Activated T-helper 1 cell treated with anti-CD3 and anti-CD28 coated beads, Interleukin-12 subunit alpha, Interleukin-12 subunit beta, Interleukin-2, Interleukin-4 antibody, amounts not matched to agents 30 ng/mL and 10 ng/mL and 1 ng/mL, durations not matched to agents 14 hours and 24 hours and 36 hours (primary cell): ENCODE measurements around the gene CST7. TPM values are rescaled to one million over a fixed set of nuclear protein-coding genes. Genes with fewer than 3 reads are reported as not detected.
A peak's percentile ranks its signal among the peaks of the same experiment; 100 is the strongest.
"Not testable (repeated sequence)": the region's sequence is repeated elsewhere in the genome, so short reads cannot be mapped to it uniquely, and the experiment has no call there.

Experiments
- DNase-seq: peaks from one replicate; pipeline ENCODE4 v3.0.0; 2021; ENCODE audit warnings: low spot score
- H3K27ac Mint-ChIP-seq: one replicate; pipeline ENCODE4 v1.8.0; 2021; ENCODE audit warnings: mild to moderate bottlenecking, mixed read lengths
- H3K27me3 Mint-ChIP-seq: one replicate; pipeline ENCODE4 v1.8.0; 2022; ENCODE audit warnings: mild to moderate bottlenecking, moderate library complexity, mixed read lengths; ENCODE audit not compliant: insufficient read depth
- H3K36me3 Mint-ChIP-seq: one replicate; pipeline ENCODE4 v1.8.0; 2021; ENCODE audit warnings: low read depth, mixed read lengths
- H3K4me1 Mint-ChIP-seq: one replicate; pipeline ENCODE4 v1.8.0; 2021; ENCODE audit warnings: low read depth, mixed read lengths
- H3K4me3 Mint-ChIP-seq: one replicate; pipeline ENCODE4 v1.8.0; 2021; ENCODE audit warnings: mild to moderate bottlenecking, moderate library complexity, mixed read lengths
- H3K9me3 Mint-ChIP-seq: one replicate; pipeline ENCODE4 v1.8.0; 2021; ENCODE audit warnings: mixed read lengths
- intact Hi-C: fragments of 100-400 bp; cut with micrococcal nuclease; formaldehyde crosslinking; loops from one replicate; pipeline ENCODE4 v1.15.1; 2024
- total RNA-seq: library from RNA; stranded (reverse); gene quantifications from 2 replicates; pipeline ENCODE4 v1.2.3, GENCODE V29; 2022

Gene CST7
- total RNA-seq, 1 donor from 2014 or later: 133 TPM

- peaks cover 46% of the 10 kb centered on the region for H3K4me1 Mint-ChIP-seq
- H3K27ac Mint-ChIP-seq: no peak overlapping the region
- H3K36me3 Mint-ChIP-seq: peaks cover 12% of the 10 kb centered on the region
- no peak overlapping the region for H3K4me3 Mint-ChIP-seq
- intact Hi-C loops: loop anchor here (5.0 kb wide), 2 partner anchors 58 to 123 kb away; partner anchors contain the start of genes ACSS1 and APMAP
- H3K27me3 Mint-ChIP-seq: no peaks in the 10 kb centered on the region
- H3K9me3 Mint-ChIP-seq: peaks cover 11% of the 10 kb centered on the region
- no peak for DNase-seq
Observed at GRCh38 chr20:24934101-24934661, 14.9 kb upstream of the CST7 start.

DNA sequence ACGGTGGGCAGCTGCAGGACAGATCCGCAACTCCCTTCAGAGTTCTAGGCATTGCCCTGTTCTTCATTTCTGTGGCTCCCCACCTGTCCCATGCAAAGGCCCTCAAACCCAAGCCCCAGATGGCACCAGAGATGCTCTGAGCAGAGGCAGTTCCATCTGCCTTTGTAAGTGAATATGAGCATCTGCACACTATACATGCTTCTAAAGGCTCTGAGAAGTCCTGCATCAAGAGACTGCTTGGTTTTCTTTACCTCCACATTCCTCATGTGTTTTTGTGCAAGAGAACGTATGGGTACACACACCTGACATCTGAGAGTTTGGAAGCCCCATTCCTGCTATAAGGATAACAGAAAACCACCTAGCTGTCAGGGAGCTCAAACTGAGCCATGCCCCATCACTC, 14.4 kb upstream of the CST7 start:
- intact Hi-C loops: loop anchor here (5.0 kb wide), 2 partner anchors 58 to 123 kb away; partner anchors contain the start of genes ACSS1 and APMAP
- peaks cover 11% of the 10 kb centered on the region for H3K9me3 Mint-ChIP-seq
- no peaks in the 10 kb centered on the region for H3K27me3 Mint-ChIP-seq
- H3K36me3 Mint-ChIP-seq: peaks cover 12% of the 10 kb centered on the region
- peaks cover 46% of the 10 kb centered on the region for H3K4me1 Mint-ChIP-seq
- H3K27ac Mint-ChIP-seq: no peak overlapping the region
- H3K4me3 Mint-ChIP-seq: no peak overlapping the region
- no peak for DNase-seq

GRCh38 chr20:24935140-24935539, 13.9 kb upstream of the CST7 start:
- peaks cover 12% of the 10 kb centered on the region for H3K36me3 Mint-ChIP-seq
- intact Hi-C loops: no loop called here
- no peak overlapping the region for H3K27ac Mint-ChIP-seq
- H3K27me3 Mint-ChIP-seq: no peaks in the 10 kb centered on the region
- H3K4me1 Mint-ChIP-seq: peaks cover 41% of the 10 kb centered on the region
- H3K4me3 Mint-ChIP-seq: no peak overlapping the region
- H3K9me3 Mint-ChIP-seq: peaks cover 12% of the 10 kb centered on the region
- no peak for DNase-seq

- no peak for DNase-seq
- Mint-ChIP-seq H3K27ac (no peak overlapping the region), H3K36me3 (peaks cover 16% of the 10 kb centered on the region), H3K27me3 (no peaks in the 10 kb centered on the region), H3K4me1 (peaks cover 33% of the 10 kb centered on the region), H3K9me3 (peaks cover 20% of the 10 kb centered on the region), H3K4me3 (no peak overlapping the region)
- intact Hi-C loops: no loop called here
Observed at GRCh38 chr20:24935766-24936525, 13.1 kb upstream of the CST7 start.

DNA sequence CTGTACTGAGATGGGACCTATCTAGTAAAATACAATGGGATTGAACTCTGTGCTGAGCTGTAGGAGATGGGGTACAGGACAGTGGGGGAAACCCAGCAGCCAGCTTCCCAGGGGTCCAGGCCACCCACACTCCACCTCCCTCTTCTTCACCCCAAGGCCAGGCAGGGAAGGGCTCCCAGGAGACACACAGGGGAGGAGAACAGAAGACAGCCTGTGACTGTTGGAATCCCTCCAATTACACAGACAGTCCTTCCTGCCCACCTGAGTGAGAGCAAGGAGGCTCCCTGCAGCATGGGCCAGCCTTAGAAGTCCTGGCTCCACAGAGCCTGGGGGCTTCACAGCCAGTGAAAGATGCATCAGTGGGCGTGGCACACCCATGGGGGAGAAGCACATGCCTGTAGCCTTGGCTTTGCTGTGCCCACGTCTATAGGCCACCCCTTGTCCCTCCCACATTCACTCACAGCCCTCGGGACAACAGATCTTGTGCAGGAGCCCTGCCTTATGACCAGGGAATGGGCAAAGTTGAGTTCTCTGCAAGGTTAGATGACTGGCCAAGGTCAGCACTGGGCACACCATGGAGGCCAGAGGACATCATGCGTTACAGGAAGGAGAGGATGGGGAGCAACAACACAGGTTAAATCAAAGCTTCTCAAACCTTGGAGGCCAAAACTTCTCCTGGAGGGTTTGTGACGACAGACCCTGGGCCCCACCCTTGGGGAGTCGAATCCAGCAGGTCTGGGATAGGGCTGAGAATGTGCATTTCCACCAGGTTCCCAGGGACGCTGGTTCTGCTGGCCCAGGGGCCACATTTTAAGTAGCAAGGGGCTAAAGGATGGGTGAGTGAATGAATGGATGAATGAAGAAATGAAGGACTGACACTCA, 12.3 kb upstream of the CST7 start:
- no peak overlapping the region for H3K4me3 Mint-ChIP-seq
- H3K27me3 Mint-ChIP-seq: no peaks in the 10 kb centered on the region
- peaks cover 16% of the 10 kb centered on the region for H3K36me3 Mint-ChIP-seq
- H3K4me1 Mint-ChIP-seq: peaks cover 25% of the 10 kb centered on the region
- no peak for DNase-seq
- peaks cover 25% of the 10 kb centered on the region for H3K9me3 Mint-ChIP-seq
- intact Hi-C loops: no loop called here
- no peak overlapping the region for H3K27ac Mint-ChIP-seq

GRCh38 chr20:24937579-24937978, 11.5 kb upstream of the CST7 start:
- peaks cover 19% of the 10 kb centered on the region for H3K36me3 Mint-ChIP-seq
- H3K27ac Mint-ChIP-seq: peak overlapping the region; percentile 1
- peaks cover 17% of the 10 kb centered on the region for H3K4me1 Mint-ChIP-seq
- no peak overlapping the region for H3K4me3 Mint-ChIP-seq
- intact Hi-C loops: no loop called here
- DNase-seq: no peak
- H3K27me3 Mint-ChIP-seq: no peaks in the 10 kb centered on the region
- H3K9me3 Mint-ChIP-seq: peaks cover 28% of the 10 kb centered on the region

DNA sequence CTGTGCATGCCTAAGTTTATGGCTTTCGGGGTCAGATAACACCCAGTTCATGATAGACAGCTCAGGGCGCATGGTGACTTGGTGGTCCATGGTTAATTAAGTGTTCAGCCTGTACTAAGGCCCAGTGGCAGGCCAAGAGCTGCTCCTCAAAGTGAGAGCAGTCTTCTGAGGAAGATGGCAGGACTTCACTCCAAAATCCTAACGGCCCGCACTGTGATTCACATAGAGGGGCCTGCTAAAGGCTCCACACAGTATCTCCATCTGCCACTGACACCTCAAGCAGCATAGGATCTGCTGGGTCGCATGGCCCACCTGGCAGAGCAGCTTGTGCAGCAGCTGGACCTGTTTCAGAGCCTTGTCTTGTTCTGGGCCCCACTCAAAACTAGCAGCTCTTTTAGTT, 10.6 kb upstream of the CST7 start:
- Mint-ChIP-seq H3K36me3 (peaks cover 17% of the 10 kb centered on the region), H3K9me3 (peaks cover 28% of the 10 kb centered on the region), H3K4me3 (no peak overlapping the region), H3K27me3 (no peaks in the 10 kb centered on the region), H3K4me1 (peaks cover 12% of the 10 kb centered on the region), H3K27ac (no peak overlapping the region)
- intact Hi-C loops: no loop called here
- no peak for DNase-seq

DNA sequence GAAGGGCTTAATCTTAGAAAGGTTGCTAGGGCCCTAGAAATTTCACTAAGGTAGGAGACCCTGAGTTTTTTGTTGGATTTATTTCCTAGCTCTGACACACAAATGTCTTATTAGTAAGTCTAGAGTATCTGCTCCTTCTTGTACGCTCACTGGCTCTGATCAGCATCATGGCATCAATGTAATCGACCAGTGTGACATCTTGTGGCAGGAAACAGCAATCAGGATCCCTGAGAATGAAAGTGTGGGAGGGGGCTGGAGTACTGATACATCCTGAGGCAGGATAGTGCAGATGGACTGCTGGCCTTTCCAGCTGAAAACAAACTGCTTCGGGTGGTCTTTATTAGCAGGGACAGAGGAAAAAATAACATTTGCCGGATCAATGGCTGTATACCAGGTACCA, 10.0 kb upstream of the CST7 start:
- no peaks in the 10 kb centered on the region for H3K27me3 Mint-ChIP-seq
- intact Hi-C loops: no loop called here
- peaks cover 14% of the 10 kb centered on the region for H3K4me1 Mint-ChIP-seq
- peaks cover 30% of the 10 kb centered on the region for H3K9me3 Mint-ChIP-seq
- H3K27ac Mint-ChIP-seq: no peak overlapping the region
- DNase-seq: no peak
- H3K4me3 Mint-ChIP-seq: no peak overlapping the region
- H3K36me3 Mint-ChIP-seq: peaks cover 18% of the 10 kb centered on the region

- DNase-seq: no peak
- no peaks in the 10 kb centered on the region for H3K27me3 Mint-ChIP-seq
- no peak overlapping the region for H3K27ac Mint-ChIP-seq
- H3K9me3 Mint-ChIP-seq: peaks cover 58% of the 10 kb centered on the region
- H3K4me1 Mint-ChIP-seq: peaks cover 33% of the 10 kb centered on the region
- no peak overlapping the region for H3K4me3 Mint-ChIP-seq
- intact Hi-C loops: no loop called here
- peaks cover 33% of the 10 kb centered on the region for H3K36me3 Mint-ChIP-seq
Observed at GRCh38 chr20:24942679-24943078, 6.4 kb upstream of the CST7 start.

GRCh38 chr20:24943196-24943595, 5.9 kb upstream of the CST7 start:
- intact Hi-C loops: no loop called here
- DNase-seq: no peak

GRCh38 chr20:24943731-24944130, 5.3 kb upstream of the CST7 start:
- H3K27ac Mint-ChIP-seq: no peak overlapping the region
- H3K27me3 Mint-ChIP-seq: no peaks in the 10 kb centered on the region
- peaks cover 68% of the 10 kb centered on the region for H3K9me3 Mint-ChIP-seq
- intact Hi-C loops: no loop called here
- H3K4me1 Mint-ChIP-seq: peaks cover 37% of the 10 kb centered on the region
- DNase-seq: no peak
- peaks cover 38% of the 10 kb centered on the region for H3K36me3 Mint-ChIP-seq
- H3K4me3 Mint-ChIP-seq: no peak overlapping the region

More at GRCh38 chr20:24943196-24943595, 5.9 kb upstream of the CST7 start:
- Mint-ChIP-seq H3K27ac (no peak overlapping the region), H3K27me3 (no peaks in the 10 kb centered on the region), H3K4me3 (no peak overlapping the region), H3K9me3 (peaks cover 63% of the 10 kb centered on the region), H3K36me3 (peaks cover 36% of the 10 kb centered on the region), H3K4me1 (peaks cover 34% of the 10 kb centered on the region)

DNA sequence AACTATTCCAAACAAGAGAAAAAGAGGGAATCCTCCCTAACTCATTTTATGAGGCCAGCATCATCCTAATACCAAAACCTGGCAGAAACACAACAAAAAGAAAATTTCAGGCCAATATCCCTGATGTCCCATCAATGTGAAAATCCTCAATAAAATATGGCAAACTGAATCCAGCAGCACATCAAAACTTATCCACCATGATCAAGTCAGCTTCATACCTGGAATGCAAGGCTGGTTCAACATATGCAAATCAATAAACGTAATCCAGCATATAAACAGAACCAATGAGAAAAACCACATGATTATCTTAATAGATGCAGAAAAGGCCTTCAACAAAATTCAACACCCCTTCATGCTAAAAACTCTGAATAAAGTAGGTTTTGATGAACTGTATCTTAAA, 2.7 kb upstream of the CST7 start:
- not testable (repeated sequence) for DNase-seq, H3K4me3 Mint-ChIP-seq, H3K27me3 Mint-ChIP-seq, H3K27ac Mint-ChIP-seq
- Mint-ChIP-seq H3K4me1 (peaks cover 55% of the 10 kb centered on the region), H3K9me3 (peaks cover 60% of the 10 kb centered on the region), H3K36me3 (peaks cover 43% of the 10 kb centered on the region)
- intact Hi-C loops: loop anchor here (5.0 kb wide), 2 partner anchors 446 to 461 kb away; partner anchors contain the start of genes ABHD12 and GINS1
